ENCODE results near the gene LRRC3.

LRRC3 gene

GRCh38 chr21:44466351-44466954 lies 11.1 kb downstream of the LRRC3 start:
- DNase-seq (ENCODE audit: low read depth) = no peak
- no peak overlapping the region for H3K4me3 ChIP-seq (ENCODE audit: low read depth, low read length)
- TF ChIP-seq CTCF (IDR thresholded peaks at IDR 0.05; ENCODE audit: control insufficient read depth, extremely low read depth, insufficient read depth) = no peak

GRCh38 chr21:44466996-44467858 lies 11.9 kb downstream of the LRRC3 start:
- no peak overlapping the region for H3K4me3 ChIP-seq (ENCODE audit: low read depth, low read length)
- no peak for TF ChIP-seq CTCF (IDR thresholded peaks at IDR 0.05; ENCODE audit: control insufficient read depth, extremely low read depth, insufficient read depth)
- no peak for DNase-seq (ENCODE audit: low read depth)

GRCh38 chr21:44467859-44468195 lies 12.5 kb downstream of the LRRC3 start:
- TF ChIP-seq CTCF (IDR thresholded peaks at IDR 0.05; ENCODE audit: control insufficient read depth, extremely low read depth, insufficient read depth) = no peak
- no peak for DNase-seq (ENCODE audit: low read depth)
- no peak overlapping the region for H3K4me3 ChIP-seq (ENCODE audit: low read depth, low read length)

- TF ChIP-seq CTCF (IDR thresholded peaks at IDR 0.05; ENCODE audit: control insufficient read depth, extremely low read depth, insufficient read depth) = no peak
- DNase-seq (ENCODE audit: low read depth) = no peak
- no peak overlapping the region for H3K4me3 ChIP-seq (ENCODE audit: low read depth, low read length)
Measured at GRCh38 chr21:44471341-44471740, 16.0 kb downstream of the LRRC3 start.

- no peak overlapping the region for H3K4me3 ChIP-seq (ENCODE audit: low read depth, low read length)
- DNase-seq (ENCODE audit: low read depth) = no peak
- no peak for TF ChIP-seq CTCF (IDR thresholded peaks at IDR 0.05; ENCODE audit: control insufficient read depth, extremely low read depth, insufficient read depth)
Measured at GRCh38 chr21:44471996-44472395, 16.7 kb downstream of the LRRC3 start.

- TF ChIP-seq CTCF (IDR thresholded peaks at IDR 0.05; ENCODE audit: control insufficient read depth, extremely low read depth, insufficient read depth) = no peak
- no peak overlapping the region for H3K4me3 ChIP-seq (ENCODE audit: low read depth, low read length)
- DNase-seq (ENCODE audit: low read depth) = no peak
Measured at GRCh38 chr21:44473915-44474555, 18.7 kb downstream of the LRRC3 start.
